T-cell (primary cell): ENCODE data around the gene ARL8B. TPM values are rescaled to one million over a fixed set of nuclear protein-coding genes. Genes with fewer than 3 reads are reported as not detected.

ENCODE experiments used
- ATAC-seq, 4 experiments: fragments of 200-7000 bp in 3 of 4; fragments of 150-1000 bp in 1 of 4; cut with Tn5 transposase; replicated peaks in 1 of 4; 1 replicate in 3 of 4; 2 replicates in 1 of 4; pipeline ENCODE4 v1.10.0; 2021; ENCODE audit warnings: moderate library complexity in 3 of 4, mild to moderate bottlenecking in 2 of 4, moderate number of reproducible peaks in 1 of 4
- CTCF ChIA-PET, 2 donors: fragments of 300-600 bp; sonication (Branson Sonifier 250); formaldehyde crosslinking; loops; one replicate each; lab custom pipeline; 2022; ENCODE audit warnings: antibody characterized with exemption in 2 of 2; lab: Charles Lee
- POLR2A ChIA-PET, 2 donors: fragments of 300-600 bp; sonication (Branson Sonifier 250); formaldehyde crosslinking; loops; one replicate each; lab custom pipeline; 2022; ENCODE audit warnings: antibody characterized with exemption in 2 of 2; lab: Charles Lee
- DNase-seq, 35 experiments: peaks; one replicate each; pipeline versions ENCODE4 v3.0.0 to v3.0.0-alpha.2; 2013 to 2023
- H3K27ac ChIP-seq: one replicate; pipeline ENCODE4 v1.5.1; 2013; ENCODE audit warnings: low read length
- H3K27me3 ChIP-seq, 2 experiments: replicated peaks in 1 of 2; 1 replicate in 1 of 2; 2 replicates in 1 of 2; pipeline versions ENCODE4 v1.6.1 to v1.7.0; 2013; ENCODE audit warnings: low read length in 1 of 2, mixed read lengths in 1 of 2; ENCODE audit not compliant: control insufficient read depth in 2 of 2, insufficient read depth in 2 of 2; ENCODE audit errors: extremely low read depth in 1 of 2
- H3K36me3 ChIP-seq, 2 donors: 1 replicate in 1 of 2; 2 replicates in 1 of 2; pipeline versions ENCODE4 v1.6.1 to v1.7.0; 2013; ENCODE audit warnings: low read length in 1 of 2; ENCODE audit not compliant: control insufficient read depth in 2 of 2, insufficient read depth in 1 of 2; ENCODE audit errors: extremely low read depth in 1 of 2
- H3K4me1 ChIP-seq, 2 experiments: 1 replicate in 1 of 2; 2 replicates in 1 of 2; pipeline versions ENCODE4 v1.6.1 to v1.7.0; 2013; ENCODE audit warnings: low read length in 2 of 2, mixed read lengths in 1 of 2; ENCODE audit not compliant: insufficient read depth in 2 of 2, control insufficient read depth in 1 of 2; ENCODE audit errors: extremely low read depth in 1 of 2
- H3K4me3 ChIP-seq, 2 donors: 1 replicate in 1 of 2; 2 replicates in 1 of 2; pipeline versions ENCODE4 v1.5.1 to v1.7.0; 2013; ENCODE audit warnings: mild to moderate bottlenecking in 2 of 2, low read length in 1 of 2, moderate library complexity in 1 of 2; ENCODE audit not compliant: control insufficient read depth in 1 of 2; ENCODE audit errors: extremely low read depth in 1 of 2
- H3K9me3 ChIP-seq: 2 replicates; pipeline ENCODE4 v1.7.0; 2013
- H3K27ac Mint-ChIP-seq, 2 donors: one replicate each; pipeline ENCODE4 v1.8.0; 2020 to 2021; ENCODE audit warnings: mild to moderate bottlenecking in 2 of 2, mixed read lengths in 2 of 2
- H3K27me3 Mint-ChIP-seq, 2 donors: one replicate each; pipeline ENCODE4 v1.8.0; 2021 to 2022; ENCODE audit warnings: mixed read lengths in 2 of 2
- H3K36me3 Mint-ChIP-seq: one replicate; pipeline ENCODE4 v1.8.0; 2021; ENCODE audit warnings: mixed read lengths
- H3K4me1 Mint-ChIP-seq, 3 donors: one replicate each; pipeline ENCODE4 v1.8.0; 2020 to 2022; ENCODE audit warnings: mixed read lengths in 3 of 3, mild to moderate bottlenecking in 1 of 3
- H3K4me3 Mint-ChIP-seq, 3 donors: one replicate each; pipeline ENCODE4 v1.8.0; 2020 to 2022; ENCODE audit warnings: mild to moderate bottlenecking in 3 of 3, mixed read lengths in 3 of 3, moderate library complexity in 3 of 3
- H3K9me3 Mint-ChIP-seq, 3 donors: one replicate each; pipeline ENCODE4 v1.8.0; 2020 to 2022; ENCODE audit warnings: mixed read lengths in 3 of 3
- WGBS: methylation state at CpG from one replicate; pipeline ENCODE4 v1.1.5; 2013; ENCODE audit warnings: missing lambda C conversion rate; ENCODE audit not compliant: insufficient coverage; 5-methylcytosine and 5-hydroxymethylcytosine counted together
- total RNA-seq, 35 experiments: library from RNA in 6 of 35; stranded (reverse) in 6 of 35; fragments of 120-200 nt in 1 of 35; gene quantifications; one replicate each; pipeline versions ENCODE4 v1.2.1 to v1.2.4 and lab custom pipeline; 2013 to 2026

ARL8B gene
- total RNA-seq, 5 donors from 2014 or later (not counting 1 experiment from before 2014, with no cell fraction given): 40.6 to 52.6 (median 48.3) TPM

DNA sequence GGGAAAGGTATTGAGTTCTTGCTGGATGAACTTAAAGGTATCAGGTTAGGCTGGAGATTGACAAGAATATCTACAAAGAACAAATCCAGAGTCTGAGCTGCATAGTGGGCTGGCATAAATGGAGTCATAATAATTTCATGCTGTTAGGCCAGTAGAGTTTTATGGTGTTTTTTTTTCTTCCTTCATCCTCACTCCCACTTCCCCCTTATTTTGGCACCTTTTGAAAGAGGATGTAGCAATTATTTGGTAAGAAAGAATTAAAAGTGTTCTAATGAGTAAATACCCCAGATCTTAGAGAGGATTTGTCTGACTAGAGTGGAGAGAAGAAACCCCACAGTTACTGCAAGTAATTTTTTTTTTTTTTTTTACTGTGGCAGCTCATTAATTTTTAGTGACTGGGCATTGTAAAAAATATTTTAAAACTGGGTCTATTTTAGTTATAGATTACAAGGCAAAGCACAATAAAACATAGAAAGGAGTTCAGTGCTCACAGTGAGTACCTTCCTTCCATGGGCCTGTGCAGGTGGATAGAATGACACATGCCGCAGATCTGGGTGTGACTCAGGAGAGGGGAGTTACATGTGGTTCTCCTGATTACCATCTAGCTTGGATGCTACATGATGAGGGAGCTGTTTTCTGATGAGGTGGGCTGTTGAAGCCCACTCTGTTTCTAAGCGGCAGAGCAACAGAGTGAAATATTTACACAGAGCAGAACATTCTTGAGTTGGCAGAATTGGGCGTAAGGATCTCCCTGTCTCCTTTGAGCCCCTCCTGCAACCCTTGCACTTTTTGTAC is 70.7 kb downstream of the ARL8B start:
- peak overlapping the region; percentile 93 to 98 for H3K27ac Mint-ChIP-seq
- WGBS: no CpG with 5 or more reads among the region's 3 CpGs
- H3K4me3 Mint-ChIP-seq: peak overlapping the region; percentile 26 to 70 (median 58)
- Histone ChIP-seq H3K9me3 (no peaks in the 10 kb centered on the region), H3K27me3 (no peaks in the 10 kb centered on the region), H3K4me3 (no peak overlapping the region), H3K27ac (peak overlapping the region; percentile 96), H3K36me3 (peaks cover 0 to 7% of the 10 kb centered on the region in 2 donors), H3K4me1 (peaks cover 57 to 60% of the 10 kb centered on the region in 2 experiments)
- ChIA-PET POLR2A (interaction anchor here in 1 of 2 donors (0.5 to 1.1 kb wide), 2 partner anchors 69 to 902 kb away, joined by 3 to 8 read pairs; no protein-coding TSS in a partner anchor), CTCF (no interaction called here)
- no peaks in the 10 kb centered on the region for H3K27me3 Mint-ChIP-seq
- peaks cover 73 to 86% (median 75%) of the 10 kb centered on the region in 3 donors for H3K4me1 Mint-ChIP-seq
- ATAC-seq (no peak), DNase-seq (no peak)
- peaks cover 0 to 7% (median 0%) of the 10 kb centered on the region in 3 donors for H3K9me3 Mint-ChIP-seq
- H3K36me3 Mint-ChIP-seq: peaks cover 44% of the 10 kb centered on the region

DNA sequence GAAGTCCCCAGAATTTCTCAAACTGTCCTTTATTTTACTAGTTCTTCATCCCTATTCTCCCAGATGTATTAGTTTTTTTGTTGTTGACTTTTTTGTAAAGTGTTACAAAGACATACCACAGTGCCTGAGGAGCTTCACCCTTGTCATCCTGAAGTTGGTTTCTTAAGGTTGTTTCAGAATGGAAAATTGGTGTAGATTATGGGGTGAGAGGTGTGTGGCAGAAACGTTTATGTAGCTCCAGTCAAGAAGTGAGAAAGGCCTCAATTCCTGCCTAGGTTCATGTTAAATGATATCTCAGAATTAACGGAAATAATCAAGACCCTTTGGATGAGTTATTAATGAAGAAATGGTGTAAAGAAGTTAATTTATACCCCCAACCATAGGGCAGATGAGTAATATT is 72.2 kb downstream of the ARL8B start:
- H3K36me3 ChIP-seq: peaks cover 0 to 11% of the 10 kb centered on the region in 2 donors
- peak overlapping the region; percentile 80 for H3K27ac ChIP-seq
- peaks cover 69 to 72% of the 10 kb centered on the region in 2 experiments for H3K4me1 ChIP-seq
- no CpG with 5 or more reads among the region's 2 CpGs for WGBS
- no peak overlapping the region for H3K4me3 ChIP-seq
- ATAC-seq (no peak), DNase-seq (no peak)
- Mint-ChIP-seq H3K36me3 (peaks cover 54% of the 10 kb centered on the region), H3K4me1 (peaks cover 83 to 91% (median 84%) of the 10 kb centered on the region in 3 donors), H3K4me3 (peak overlapping the region in 2 of 3 donors; percentile 35 to 73), H3K27ac (peak overlapping the region; percentile 95 to 98), H3K27me3 (no peaks in the 10 kb centered on the region), H3K9me3 (peaks cover 0 to 7% (median 0%) of the 10 kb centered on the region in 3 donors)
- no peaks in the 10 kb centered on the region for H3K27me3 ChIP-seq
- H3K9me3 ChIP-seq: no peaks in the 10 kb centered on the region
- CTCF ChIA-PET: no interaction called here
- POLR2A ChIA-PET: interaction anchor here in 1 of 2 donors (0.9 kb wide), 1 partner anchor 13 kb away, joined by 3 read pairs; no protein-coding TSS in a partner anchor

DNA sequence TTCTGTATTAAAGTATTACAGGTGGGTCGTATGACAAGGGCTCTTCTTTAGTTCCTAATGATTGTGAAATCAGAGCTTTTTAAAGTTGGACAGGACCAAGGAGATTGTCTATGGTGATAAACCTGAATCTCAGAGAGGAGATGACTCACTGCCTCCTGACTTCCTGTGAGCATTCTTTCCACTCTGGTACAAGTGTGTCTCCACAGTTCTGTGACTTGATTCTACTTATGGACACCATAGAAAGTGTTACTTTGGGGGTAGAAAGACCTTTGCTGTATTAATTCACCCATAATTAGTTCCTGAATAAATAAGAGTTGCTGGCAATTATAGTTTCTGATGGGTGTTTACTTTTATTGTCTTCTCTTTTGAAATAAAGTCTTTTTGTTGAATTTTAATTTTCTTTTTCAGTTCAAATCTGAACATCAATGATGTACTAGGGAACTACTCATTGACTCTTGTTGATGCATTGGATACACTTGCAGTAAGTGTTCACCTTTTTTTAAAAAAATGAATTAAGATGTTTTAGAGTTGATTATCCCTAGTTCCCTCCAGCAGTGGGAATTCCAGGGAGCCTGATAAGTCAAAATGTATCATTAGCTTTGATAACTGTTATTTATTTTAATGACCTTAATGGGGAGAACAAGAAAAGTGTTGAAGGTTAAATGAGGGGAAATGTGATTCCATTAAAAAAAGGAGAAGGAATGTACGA is 72.9 kb downstream of the ARL8B start:
- peak; percentile 45 to 69 (median 59) for ATAC-seq
- Histone ChIP-seq H3K4me3 (no peak overlapping the region), H3K27ac (peak overlapping the region; percentile 80), H3K36me3 (peaks cover 0 to 14% of the 10 kb centered on the region in 2 donors), H3K4me1 (peaks cover 70 to 76% of the 10 kb centered on the region in 2 experiments), H3K27me3 (no peaks in the 10 kb centered on the region), H3K9me3 (no peaks in the 10 kb centered on the region)
- 0% methylated on average over 1 of the region's 2 CpGs for WGBS
- peak overlapping the region; percentile 95 to 98 for H3K27ac Mint-ChIP-seq
- peak overlapping the region; percentile 18 to 73 (median 35) for H3K4me3 Mint-ChIP-seq
- peak in 8 of 35 experiments; percentile 10 to 76 (median 18) for DNase-seq
- ChIA-PET CTCF (interaction anchor here in 1 of 2 donors (0.7 kb wide), 1 partner anchor 71 kb away, joined by 8 read pairs; no protein-coding TSS in a partner anchor), POLR2A (interaction anchor here in 1 of 2 donors (0.5 kb wide), 1 partner anchor 69 kb away, joined by 5 read pairs; no protein-coding TSS in a partner anchor)
- peaks cover 58% of the 10 kb centered on the region for H3K36me3 Mint-ChIP-seq
- H3K27me3 Mint-ChIP-seq: no peaks in the 10 kb centered on the region
- H3K4me1 Mint-ChIP-seq: peaks cover 86 to 90% (median 89%) of the 10 kb centered on the region in 3 donors
- H3K9me3 Mint-ChIP-seq: peaks cover 0 to 7% (median 0%) of the 10 kb centered on the region in 3 donors

DNA sequence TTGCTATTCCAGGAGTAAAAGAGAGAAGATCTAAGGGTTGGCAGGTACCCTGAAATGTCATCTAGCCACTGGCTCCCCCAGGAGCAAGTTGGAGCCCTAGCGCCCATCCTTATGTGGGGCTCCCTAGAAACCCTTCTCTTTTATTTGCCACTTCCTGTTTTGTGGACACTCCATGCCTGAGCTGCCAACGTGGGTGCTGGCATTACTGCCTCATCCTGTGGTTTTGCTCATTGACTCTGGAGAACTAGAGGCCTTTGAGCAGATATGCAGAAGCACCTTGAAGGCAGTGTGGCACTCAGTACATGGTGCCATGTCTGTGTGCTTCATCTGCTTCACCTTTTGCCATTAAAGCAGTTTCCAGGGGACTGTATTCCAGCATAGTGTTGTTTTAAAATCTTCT is 73.5 kb downstream of the ARL8B start:
- Histone ChIP-seq H3K4me1 (peaks cover 69 to 71% of the 10 kb centered on the region in 2 experiments), H3K36me3 (peaks cover 0 to 16% of the 10 kb centered on the region in 2 donors), H3K27ac (peak overlapping the region; percentile 80), H3K9me3 (no peaks in the 10 kb centered on the region), H3K4me3 (no peak overlapping the region), H3K27me3 (no peaks in the 10 kb centered on the region)
- DNase-seq (peak in 12 of 35 experiments; percentile 9 to 51 (median 18)), ATAC-seq (no peak)
- peak overlapping the region; percentile 95 to 98 for H3K27ac Mint-ChIP-seq
- WGBS: 17% methylated on average over 2 of the region's 2 CpGs
- CTCF ChIA-PET: interaction anchor here (0.7 to 1.2 kb wide), 2 partner anchors 59 to 72 kb away, joined by 4 to 8 read pairs; no protein-coding TSS in a partner anchor
- H3K4me1 Mint-ChIP-seq: peaks cover 87 to 90% (median 89%) of the 10 kb centered on the region in 3 donors
- H3K36me3 Mint-ChIP-seq: peaks cover 56% of the 10 kb centered on the region
- peak overlapping the region; percentile 18 to 73 (median 25) for H3K4me3 Mint-ChIP-seq
- POLR2A ChIA-PET: no interaction called here
- no peaks in the 10 kb centered on the region for H3K27me3 Mint-ChIP-seq
- H3K9me3 Mint-ChIP-seq: peaks cover 0 to 7% (median 0%) of the 10 kb centered on the region in 3 donors

DNA sequence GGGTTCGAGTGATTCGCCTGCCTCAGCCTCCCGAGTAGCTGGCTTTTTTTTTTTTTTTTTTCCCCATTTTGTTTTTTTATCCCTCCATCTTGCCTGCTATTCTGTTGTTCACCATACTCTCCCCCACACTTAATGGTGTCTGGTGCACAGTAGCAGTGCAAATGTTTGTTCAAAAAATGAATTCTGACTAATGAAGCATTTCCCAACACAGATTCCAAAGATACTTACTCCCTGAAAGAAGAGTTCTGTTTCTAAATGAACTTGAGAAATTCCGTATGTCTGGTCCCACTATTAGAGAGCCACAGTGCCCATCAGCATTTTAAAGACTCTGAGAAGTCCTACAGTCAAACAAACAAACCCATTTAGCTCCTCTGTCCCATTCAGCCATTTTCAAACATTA is 74.9 kb downstream of the ARL8B start:
- Histone ChIP-seq H3K4me1 (peaks cover 63 to 66% of the 10 kb centered on the region in 2 experiments), H3K4me3 (peak overlapping the region; percentile 5 to 22), H3K27me3 (no peaks in the 10 kb centered on the region), H3K36me3 (peaks cover 0 to 30% of the 10 kb centered on the region in 2 donors), H3K27ac (peak overlapping the region; percentile 80), H3K9me3 (no peaks in the 10 kb centered on the region)
- WGBS: 40% methylated on average over 2 of the region's 4 CpGs
- POLR2A ChIA-PET: interaction anchor here (0.6 to 1.8 kb wide), 8 partner anchors 9 to 675 kb away, joined by 3 to 26 read pairs (median 4); partner anchors contain the start of gene EDEM1 (in 1 of the 2)
- Mint-ChIP-seq H3K36me3 (peaks cover 62% of the 10 kb centered on the region), H3K4me3 (peak overlapping the region; percentile 68 to 76 (median 73)), H3K9me3 (peaks cover 0 to 7% (median 0%) of the 10 kb centered on the region in 3 donors), H3K27me3 (no peaks in the 10 kb centered on the region), H3K27ac (peak overlapping the region; percentile 95 to 98), H3K4me1 (peaks cover 83 to 90% (median 86%) of the 10 kb centered on the region in 3 donors)
- CTCF ChIA-PET: interaction anchor here (0.6 to 3.1 kb wide), 9 partner anchors 9 to 486 kb away, joined by 3 to 23 read pairs (median 4); partner anchors contain the start of gene EDEM1 (in 1 of the 2)
- DNase-seq: no peak
- ATAC-seq: peak in 1 of 4 experiments; percentile 1
